ENCODE data around the gene HSPA1B. TPM values are rescaled to one million over a fixed set of nuclear protein-coding genes. Genes with fewer than 3 reads are reported as not detected.
A peak's percentile ranks its signal among the peaks of the same experiment; 100 is the strongest.
"Not testable (repeated sequence)": the region's sequence is repeated elsewhere in the genome, so short reads cannot be mapped to it uniquely, and the experiment has no call there.

The HSPA1B gene
- total and polyA plus RNA-seq, 2 donors (not counting 1 experiment from before 2014, with no cell fraction given) = 79.2 to 145 TPM

DNA sequence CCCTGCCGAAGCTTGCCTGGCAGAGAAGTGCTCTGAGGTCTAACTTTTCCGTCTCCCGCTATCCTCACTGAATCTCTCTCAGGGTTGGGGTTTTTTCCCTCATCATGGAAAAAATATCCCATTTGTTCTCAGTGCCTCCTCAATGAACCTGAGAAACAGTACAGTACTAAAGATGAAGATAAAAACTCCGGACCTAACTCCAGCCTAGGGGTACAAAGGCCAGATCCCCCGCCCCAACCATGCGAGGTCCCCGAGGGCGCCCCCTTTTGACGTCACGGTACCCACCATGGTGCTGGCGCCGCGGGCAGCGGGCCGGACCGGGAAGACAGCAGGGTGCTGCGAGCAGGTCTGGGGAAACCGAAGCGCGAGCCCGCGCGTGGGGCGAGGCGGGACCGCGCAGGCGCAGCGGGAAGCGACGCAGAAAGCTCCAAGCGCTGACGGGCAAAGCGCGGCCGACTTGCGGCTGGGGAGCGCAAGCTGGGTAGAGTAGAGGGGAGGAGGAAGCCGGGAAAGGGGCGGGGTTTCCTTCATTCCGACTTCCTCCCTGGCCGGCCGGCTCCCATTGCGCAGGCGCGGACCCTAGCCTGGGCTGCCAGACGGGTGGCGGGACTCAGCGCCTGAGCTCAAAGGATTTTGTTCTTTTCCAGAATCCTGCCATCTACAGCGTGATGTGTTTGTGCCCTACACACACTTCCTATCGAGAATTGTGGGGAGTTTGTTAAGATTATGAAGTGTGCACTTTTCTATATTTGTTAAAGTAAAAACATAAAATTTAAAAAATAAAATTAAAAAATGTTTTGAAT lies 20.9 kb upstream of the HSPA1B start, which contains the start of gene LSM2:
TSS of gene LSM2 (minus strand) at position 497 of the 803 bp plus-strand sequence. CDS start at position 288, 209 bp downstream.
- no peaks in the 10 kb centered on the region for H3K27me3 Mint-ChIP-seq
- peak within 1 kb of the TSS; percentile 94 for H3K9ac ChIP-seq (ENCODE audit: low read length)
- intact Hi-C loops (cut with micrococcal nuclease) = loop anchor here (1.0 to 5.0 kb wide), 4 partner anchors 10 to 184 kb away; partner anchors contain the start of gene PRRC2A
- H2AFZ ChIP-seq (ENCODE audit: insufficient read depth, low read depth, low read length, poor library complexity, severe bottlenecking) = peak within 1 kb of the TSS; percentile 99
- peaks cover 16% of the 10 kb centered on the region for H3K4me1 Mint-ChIP-seq
- WGBS (ENCODE audit: insufficient coverage) = under 1% methylated on average over 41 of the region's 51 CpGs
- peak within 1 kb of the TSS; percentile 87 for H3K4me3 Mint-ChIP-seq
- no peaks in the 10 kb centered on the region for H3K27me3 ChIP-seq (replicated peaks in 1 of 4; ENCODE audit: control extremely low read depth in 1 of 4, control insufficient read depth in 3 of 4, insufficient read depth in 4 of 4, low read length in 3 of 4)
- H3K9me3 Mint-ChIP-seq (ENCODE audit: insufficient read depth) = no peaks in the 10 kb centered on the region
- H3K9me3 ChIP-seq (ENCODE audit: control extremely low read depth in 1 of 3, control insufficient read depth in 2 of 3, insufficient read depth in 1 of 3, low read length in 2 of 3) = no peaks in the 10 kb centered on the region
- peaks cover 8 to 11% of the 10 kb centered on the region in 2 donors for H3K4me1 ChIP-seq (ENCODE audit: control insufficient read depth in 2 of 2, insufficient read depth in 2 of 2, low read length in 2 of 2)
- DNase-seq (peak; percentile 97), ATAC-seq (ENCODE audit: low read depth) (peak; percentile 98)
- H3K27ac Mint-ChIP-seq = peak within 1 kb of the TSS; percentile 88
- no peaks in the 10 kb centered on the region for H4K20me1 ChIP-seq (ENCODE audit: control insufficient read depth, insufficient read depth, low read length, poor library complexity, severe bottlenecking)
- H3K4me2 ChIP-seq (replicated peaks; ENCODE audit: low read depth, low read length, poor library complexity, severe bottlenecking) = peak within 1 kb of the TSS; percentile 86
- H3K27ac ChIP-seq (ENCODE audit: low read length in 2 of 2) = peak within 1 kb of the TSS; percentile 77 to 93
- ChIA-PET CTCF (interaction anchor here (0.6 to 3.3 kb wide), 17 partner anchors 8 to 290 kb away, joined by 3 to 20 read pairs (median 5); partner anchors contain the start of genes ABHD16A, BAG6, HSPA1A and HSPA1L), POLR2A (interaction anchor here (0.5 to 2.8 kb wide), 18 partner anchors 9 to 596 kb away, joined by 3 to 38 read pairs (median 4); partner anchors contain the start of genes DDAH2, DXO, HSPA1A and HSPA1B)
- peaks cover 21% of the 10 kb centered on the region for H3K79me2 ChIP-seq (ENCODE audit: control insufficient read depth, insufficient read depth, low read length)
- TF ChIP-seq, protein P1, sequence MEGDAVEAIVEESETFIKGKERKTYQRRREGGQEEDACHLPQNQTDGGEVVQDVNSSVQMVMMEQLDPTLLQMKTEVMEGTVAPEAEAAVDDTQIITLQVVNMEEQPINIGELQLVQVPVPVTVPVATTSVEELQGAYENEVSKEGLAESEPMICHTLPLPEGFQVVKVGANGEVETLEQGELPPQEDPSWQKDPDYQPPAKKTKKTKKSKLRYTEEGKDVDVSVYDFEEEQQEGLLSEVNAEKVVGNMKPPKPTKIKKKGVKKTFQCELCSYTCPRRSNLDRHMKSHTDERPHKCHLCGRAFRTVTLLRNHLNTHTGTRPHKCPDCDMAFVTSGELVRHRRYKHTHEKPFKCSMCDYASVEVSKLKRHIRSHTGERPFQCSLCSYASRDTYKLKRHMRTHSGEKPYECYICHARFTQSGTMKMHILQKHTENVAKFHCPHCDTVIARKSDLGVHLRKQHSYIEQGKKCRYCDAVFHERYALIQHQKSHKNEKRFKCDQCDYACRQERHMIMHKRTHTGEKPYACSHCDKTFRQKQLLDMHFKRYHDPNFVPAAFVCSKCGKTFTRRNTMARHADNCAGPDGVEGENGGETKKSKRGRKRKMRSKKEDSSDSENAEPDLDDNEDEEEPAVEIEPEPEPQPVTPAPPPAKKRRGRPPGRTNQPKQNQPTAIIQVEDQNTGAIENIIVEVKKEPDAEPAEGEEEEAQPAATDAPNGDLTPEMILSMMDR (IDR thresholded peaks at IDR 0.05) = peak; percentile 34
- TF ChIP-seq EZH2 (IDR thresholded peaks at IDR 0.05; ENCODE audit: borderline replicate concordance, insufficient read depth, low read depth, low read length, poor library complexity, severe bottlenecking) = no peak
- H3K4me3 ChIP-seq (ENCODE audit: control extremely low read depth in 1 of 5, extremely low read depth in 1 of 5, insufficient read depth in 1 of 5, low read depth in 2 of 5, low read length in 4 of 5) = peak within 1 kb of the TSS; percentile 68 to 84 (median 84)
- peaks cover 0 to 4% of the 10 kb centered on the region in 2 experiments for H3K36me3 ChIP-seq (replicated peaks in 1 of 2; ENCODE audit: control extremely low read depth in 1 of 2, control insufficient read depth in 1 of 2, extremely low read depth in 1 of 2, insufficient read depth in 2 of 2, low read length in 1 of 2)

DNA sequence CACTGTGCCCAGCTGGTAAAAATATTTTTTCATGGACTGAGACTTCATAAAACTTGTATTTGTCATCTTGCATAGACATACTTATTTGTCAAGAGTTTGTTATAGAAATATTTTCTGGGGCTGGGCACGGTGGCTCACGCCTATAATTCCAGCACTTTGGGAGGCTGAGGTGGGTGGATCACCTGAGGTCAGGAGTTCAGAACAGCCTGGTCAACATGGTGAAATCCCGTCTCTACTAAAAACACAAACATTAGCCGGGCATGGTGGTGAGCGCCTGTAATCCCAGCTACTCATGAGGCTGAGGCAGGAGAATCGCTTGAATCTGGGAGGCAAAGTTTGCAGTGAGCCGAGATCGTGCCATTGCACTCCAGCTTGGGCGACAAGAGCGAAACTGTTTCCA lies 18.9 kb upstream of the HSPA1B start:
- not testable (repeated sequence) for H3K27me3 Mint-ChIP-seq; H2AFZ ChIP-seq (ENCODE audit: insufficient read depth, low read depth, low read length, poor library complexity, severe bottlenecking); DNase-seq; H3K27ac ChIP-seq (ENCODE audit: low read length in 2 of 2); H3K9me3 Mint-ChIP-seq (ENCODE audit: insufficient read depth); H3K9ac ChIP-seq (ENCODE audit: low read length); H3K4me3 ChIP-seq (ENCODE audit: control extremely low read depth in 1 of 5, extremely low read depth in 1 of 5, insufficient read depth in 1 of 5, low read depth in 2 of 5, low read length in 4 of 5); H3K36me3 ChIP-seq (replicated peaks in 1 of 2; ENCODE audit: control extremely low read depth in 1 of 2, control insufficient read depth in 1 of 2, extremely low read depth in 1 of 2, insufficient read depth in 2 of 2, low read length in 1 of 2); H3K4me2 ChIP-seq (replicated peaks; ENCODE audit: low read depth, low read length, poor library complexity, severe bottlenecking); H3K9me3 ChIP-seq (ENCODE audit: control extremely low read depth in 1 of 3, control insufficient read depth in 2 of 3, insufficient read depth in 1 of 3, low read length in 2 of 3); H3K27ac Mint-ChIP-seq; H3K4me3 Mint-ChIP-seq; ATAC-seq (ENCODE audit: low read depth); H4K20me1 ChIP-seq (ENCODE audit: control insufficient read depth, insufficient read depth, low read length, poor library complexity, severe bottlenecking); H3K27me3 ChIP-seq (replicated peaks in 1 of 4; ENCODE audit: control extremely low read depth in 1 of 4, control insufficient read depth in 3 of 4, insufficient read depth in 4 of 4, low read length in 3 of 4)
- Histone ChIP-seq H3K4me1 (ENCODE audit: control insufficient read depth in 2 of 2, insufficient read depth in 2 of 2, low read length in 2 of 2) (peaks cover 10 to 19% of the 10 kb centered on the region in 2 donors), H3K79me2 (ENCODE audit: control insufficient read depth, insufficient read depth, low read length) (peaks cover 33% of the 10 kb centered on the region)
- CTCF ChIA-PET = interaction anchor here (0.7 to 3.3 kb wide), 6 partner anchors 10 to 210 kb away, joined by 3 to 20 read pairs (median 5); no protein-coding TSS in a partner anchor
- 100% methylated on average over 3 of the region's 10 CpGs for WGBS (ENCODE audit: insufficient coverage)
- peaks cover 19% of the 10 kb centered on the region for H3K4me1 Mint-ChIP-seq
- intact Hi-C loops (cut with micrococcal nuclease) = loop anchor here (5.0 kb wide), 1 partner anchor 186 kb away; the partner anchor contains the start of gene PRRC2A
- POLR2A ChIA-PET = interaction anchor here (0.7 to 1.5 kb wide), 2 partner anchors 13 to 38 kb away, joined by 3 to 4 read pairs; partner anchors contain the start of gene VARS1

All from B cell (primary cell).